Measurements from ENCODE around the gene ZFYVE26.
"Not testable (repeated sequence)": the region's sequence is repeated elsewhere in the genome, so short reads cannot be mapped to it uniquely, and the experiment has no call there.

Gene ZFYVE26

GRCh38 chr14:67816326-67817002 lies at the start of gene ZFYVE26:
Gene ZFYVE26 (minus strand): TSS chr14:67816590. CDS start chr14:67815963, 627 bp downstream.
- DNase-seq (ENCODE audit: insufficient read length, low spot score) (peak; percentile 100), FAIRE-seq (peak; percentile 99)

GRCh38 chr14:67863223-67863622 lies 46.8 kb upstream of the ZFYVE26 start:
- FAIRE-seq (peak; percentile 75), DNase-seq (ENCODE audit: insufficient read length, low spot score) (no peak)

GRCh38 chr14:67859169-67859749 lies 42.9 kb upstream of the ZFYVE26 start:
- DNase-seq (ENCODE audit: insufficient read length, low spot score) (no peak), FAIRE-seq (no peak)

- FAIRE-seq, result peak; percentile 95
- DNase-seq (ENCODE audit: insufficient read length, low spot score), result no peak
Observed at GRCh38 chr14:67857778-67858350, 41.5 kb upstream of the ZFYVE26 start.

- FAIRE-seq, result no peak
- DNase-seq (ENCODE audit: insufficient read length, low spot score), result no peak
Observed at GRCh38 chr14:67856827-67857226, 40.4 kb upstream of the ZFYVE26 start.

- FAIRE-seq (no peak), DNase-seq (ENCODE audit: insufficient read length, low spot score) (no peak)
Observed at GRCh38 chr14:67853715-67854114, 37.3 kb upstream of the ZFYVE26 start.

GRCh38 chr14:67852926-67853604 lies 36.7 kb upstream of the ZFYVE26 start:
- DNase-seq (ENCODE audit: insufficient read length, low spot score) (no peak), FAIRE-seq (no peak)

- FAIRE-seq, result no peak
- DNase-seq (ENCODE audit: insufficient read length, low spot score), result no peak
Observed at GRCh38 chr14:67851785-67852410, 35.5 kb upstream of the ZFYVE26 start.

- DNase-seq (ENCODE audit: insufficient read length, low spot score) (no peak), FAIRE-seq (peak; percentile 68)
Observed at GRCh38 chr14:67850066-67850830, 33.9 kb upstream of the ZFYVE26 start.

- peak; percentile 97 for FAIRE-seq
Observed at GRCh38 chr14:67846029-67846610, 29.7 kb upstream of the ZFYVE26 start.

GRCh38 chr14:67837011-67837624 lies 20.7 kb upstream of the ZFYVE26 start:
- DNase-seq (ENCODE audit: insufficient read length, low spot score), result peak; percentile 85
- FAIRE-seq, result peak; percentile 96

More at GRCh38 chr14:67846029-67846610, 29.7 kb upstream of the ZFYVE26 start:
- no peak for DNase-seq (ENCODE audit: insufficient read length, low spot score)

GRCh38 chr14:67835596-67835995 lies 19.2 kb upstream of the ZFYVE26 start:
- DNase-seq (ENCODE audit: insufficient read length, low spot score) (no peak), FAIRE-seq (no peak)

GRCh38 chr14:67833403-67833802 lies 17.0 kb upstream of the ZFYVE26 start:
- FAIRE-seq, result peak; percentile 62

GRCh38 chr14:67831113-67831512 lies 14.7 kb upstream of the ZFYVE26 start:
- peak; percentile 70 for FAIRE-seq
- DNase-seq (ENCODE audit: insufficient read length, low spot score), result no peak

More at GRCh38 chr14:67833403-67833802, 17.0 kb upstream of the ZFYVE26 start:
- DNase-seq (ENCODE audit: insufficient read length, low spot score), result no peak

- DNase-seq (ENCODE audit: insufficient read length, low spot score) (no peak), FAIRE-seq (no peak)
Observed at GRCh38 chr14:67821121-67821520, 4.7 kb upstream of the ZFYVE26 start.

- DNase-seq (ENCODE audit: insufficient read length, low spot score), result peak; percentile 77
- FAIRE-seq, result peak; percentile 98
Observed at GRCh38 chr14:67820428-67820971, 4.1 kb upstream of the ZFYVE26 start.

- DNase-seq (ENCODE audit: insufficient read length, low spot score) (peak; percentile 100), FAIRE-seq (peak; percentile 99)
Observed at GRCh38 chr14:67819563-67820421, 3.4 kb upstream of the ZFYVE26 start, which contains the start of gene RAD51B. Gene RAD51B (plus strand): TSS chr14:67819779.

GRCh38 chr14:67818476-67818875 lies 2.1 kb upstream of the ZFYVE26 start:
- DNase-seq (ENCODE audit: insufficient read length, low spot score), result not testable (repeated sequence)
- peak; percentile 86 for FAIRE-seq

All from HTR-8/SVneo (cell line).